ENCODE results near the gene SH2D1B. TPM values are rescaled to one million over a fixed set of nuclear protein-coding genes. Genes with fewer than 3 reads are reported as not detected.

The SH2D1B gene
- total and polyA plus RNA-seq, 2 donors (not counting 3 experiments of a cell fraction or from before 2014, with no cell fraction given) = not detected

DNA sequence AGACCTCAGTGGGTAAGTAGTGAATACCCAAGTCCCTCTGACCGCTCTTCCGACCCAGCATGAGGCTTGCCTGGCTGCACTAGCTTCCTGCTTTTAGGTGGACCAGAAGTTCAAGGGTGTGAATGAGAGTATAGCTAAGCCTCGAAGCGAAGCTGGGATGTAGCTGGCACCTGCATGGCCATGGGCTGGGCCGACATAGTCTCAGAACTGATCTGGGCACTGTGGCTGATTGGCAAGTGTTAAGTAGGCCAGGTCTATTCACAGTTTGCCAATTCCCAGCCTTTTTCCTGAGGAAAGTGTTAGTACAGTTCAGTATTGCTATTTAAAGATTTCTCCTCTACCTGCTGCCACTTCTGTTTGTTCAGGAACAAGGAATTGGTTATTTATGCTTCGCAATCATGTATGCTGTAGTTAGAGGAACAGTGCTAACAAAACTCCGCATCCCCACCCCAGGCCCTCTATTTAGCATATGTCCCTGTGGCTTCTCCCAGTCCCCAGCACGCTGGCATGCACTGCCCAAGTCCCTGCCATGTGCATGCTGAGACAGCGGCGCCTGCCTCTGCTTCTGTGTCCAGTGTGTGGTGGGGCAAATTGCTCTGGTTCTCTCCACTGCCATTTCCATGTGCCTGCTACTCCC lies 51.6 kb downstream of the SH2D1B start:
- intact Hi-C loops (cut with micrococcal nuclease) = no loop called here
- peaks cover 0 to 5% of the 10 kb centered on the region in 2 experiments for H3K36me3 ChIP-seq (ENCODE audit: control insufficient read depth in 2 of 2, extremely low read depth in 1 of 2, insufficient read depth in 2 of 2, low read length in 2 of 2)
- H2AFZ ChIP-seq (ENCODE audit: low read depth, low read length) = no peak overlapping the region
- H3K9ac ChIP-seq (replicated peaks; ENCODE audit: extremely low read depth, insufficient read depth, low read length) = no peak overlapping the region
- H3K9me1 ChIP-seq (replicated peaks; ENCODE audit: control insufficient read depth, extremely low read depth, insufficient read depth, low read length) = no peaks in the 10 kb centered on the region
- no peaks in the 10 kb centered on the region for H3K79me2 ChIP-seq (ENCODE audit: control insufficient read depth, insufficient read depth, low read length)
- H3K4me1 ChIP-seq (ENCODE audit: control insufficient read depth, extremely low read depth, insufficient read depth, low read length) = no peaks in the 10 kb centered on the region
- no peak overlapping the region for H3K27ac ChIP-seq (ENCODE audit: insufficient read depth, low read depth, low read length)
- TF ChIP-seq POLR2AphosphoS5 (IDR thresholded peaks at IDR 0.05; ENCODE audit: insufficient read depth, low read depth, low read length) (no peak), JUN (IDR thresholded peaks at IDR 0.05; ENCODE audit: borderline replicate concordance, insufficient read depth, insufficient read length, low read depth) (no peak), CTCF (IDR thresholded peaks at IDR 0.05; ENCODE audit: extremely low read depth in 1 of 2, insufficient read depth in 1 of 2, low read depth in 1 of 2, low read length in 2 of 2) (no peak), GATA2 (IDR thresholded peaks at IDR 0.05; ENCODE audit: insufficient read depth, insufficient read length, low read depth, low read length) (no peak), EZH2 (IDR thresholded peaks at IDR 0.05; ENCODE audit: borderline replicate concordance, low read depth, low read length, severe bottlenecking) (no peak), FOS (IDR thresholded peaks at IDR 0.05; ENCODE audit: borderline replicate concordance, insufficient read depth, low read length) (no peak), POLR2A (IDR thresholded peaks at IDR 0.05; ENCODE audit: low read depth, low read length) (no peak), MYC (IDR thresholded peaks at IDR 0.05; ENCODE audit: low read depth, low read length) (no peak)
- TF ChIP-seq, protein P1, sequence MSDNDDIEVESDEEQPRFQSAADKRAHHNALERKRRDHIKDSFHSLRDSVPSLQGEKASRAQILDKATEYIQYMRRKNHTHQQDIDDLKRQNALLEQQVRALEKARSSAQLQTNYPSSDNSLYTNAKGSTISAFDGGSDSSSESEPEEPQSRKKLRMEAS (IDR thresholded peaks at IDR 0.05; ENCODE audit: insufficient read depth, insufficient read length) = no peak
- H3K27me3 ChIP-seq (ENCODE audit: control insufficient read depth in 2 of 2, insufficient read depth in 2 of 2, low read length in 2 of 2) = no peaks in the 10 kb centered on the region
- no peak for DNase-seq (ENCODE audit: low read depth, low spot score)
- dilution Hi-C loops (cut with MboI; ENCODE audit: extremely low pct_ligation_motif_present, low sequenced_read_pairs) = no loop called here
- H3K9me3 ChIP-seq (replicated peaks; ENCODE audit: control insufficient read depth, insufficient read depth, low read length) = no peaks in the 10 kb centered on the region
- H4K20me1 ChIP-seq (replicated peaks; ENCODE audit: control insufficient read depth, extremely low read depth, insufficient read depth, low read length) = no peaks in the 10 kb centered on the region
- ChIA-PET CTCF (no interaction called here), POLR2A (no interaction called here)
- no peak overlapping the region for H3K4me2 ChIP-seq (ENCODE audit: insufficient read depth, low read length)
- FAIRE-seq = no peak
- H3K4me3 ChIP-seq (replicated peaks in 1 of 3; ENCODE audit: insufficient read depth in 1 of 3, low read depth in 1 of 3, low read length in 3 of 3) = no peak overlapping the region
- BruUV-seq (replicated peaks) = no TSS peak
